ENCODE results near the gene SPNS2. TPM values are rescaled to one million over a fixed set of nuclear protein-coding genes. Genes with fewer than 3 reads are reported as not detected.
"Not testable (repeated sequence)": the region's sequence is repeated elsewhere in the genome, so short reads cannot be mapped to it uniquely, and the experiment has no call there.

Gene SPNS2
- total RNA-seq, 1 experiment from 2014 or later: 1.6 TPM

DNA sequence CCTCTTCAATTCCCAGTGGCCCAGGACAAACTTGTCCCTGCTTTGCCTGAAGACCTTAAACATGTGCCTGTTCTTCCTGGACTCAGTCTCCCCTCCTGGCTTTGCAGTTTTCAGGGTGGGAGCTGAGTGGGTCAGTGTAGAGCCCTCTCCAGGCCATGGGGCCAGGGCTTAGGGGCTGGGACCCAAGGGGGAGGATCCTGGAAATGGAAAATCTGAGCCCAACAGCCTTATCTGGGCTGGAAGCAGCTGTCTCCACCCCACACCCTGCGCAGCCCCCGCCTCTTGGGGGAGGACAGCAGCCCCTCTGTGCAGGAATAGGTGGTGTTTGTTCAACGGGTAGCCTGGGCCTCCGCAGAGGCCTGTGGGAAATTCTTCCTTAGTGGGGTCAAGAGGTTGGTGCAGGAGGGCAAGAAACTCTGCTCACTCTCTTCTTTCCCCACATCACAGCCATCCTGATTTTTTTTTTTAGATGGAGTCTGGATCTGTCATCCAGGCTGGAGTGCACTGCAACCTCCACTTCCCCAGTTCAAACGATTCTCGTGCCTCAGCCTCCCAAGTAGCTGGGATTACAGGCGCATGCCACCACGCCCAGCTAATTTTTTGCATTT, 78.8 kb downstream of the SPNS2 start:
- Histone ChIP-seq H3K4me2 (ENCODE audit: low read length) (no peak overlapping the region), H3K27me3 (ENCODE audit: insufficient read depth, low read length) (no peaks in the 10 kb centered on the region; the same call in 1 of the 2 replicates), H3K36me3 (ENCODE audit: control insufficient read depth in 1 of 2, insufficient read depth in 2 of 2, low read length in 2 of 2) (no peaks in the 10 kb centered on the region), H3K9me2 (ENCODE audit: insufficient read depth) (no peaks in the 10 kb centered on the region), H3K9me3 (ENCODE audit: control insufficient read depth in 1 of 2, insufficient read depth in 1 of 2, low read depth in 1 of 2, low read length in 2 of 2) (no peaks in the 10 kb centered on the region), H3K4me3 (replicated peaks in 1 of 2; ENCODE audit: low read depth in 1 of 2, low read length in 2 of 2) (no peak overlapping the region), H3K9ac (ENCODE audit: low read length) (no peak overlapping the region), H3K79me2 (ENCODE audit: insufficient read depth, low read length) (no peaks in the 10 kb centered on the region), H2AFZ (ENCODE audit: low read depth, low read length, poor library complexity, severe bottlenecking) (no peak overlapping the region), H3K4me1 (ENCODE audit: control insufficient read depth in 1 of 2, insufficient read depth in 2 of 2, low read length in 2 of 2) (no peaks in the 10 kb centered on the region), H4K20me1 (ENCODE audit: insufficient read depth) (no peaks in the 10 kb centered on the region), H3K27ac (ENCODE audit: low read depth, low read length) (no peak overlapping the region)
- ATAC-seq (no peak), DNase-seq (ENCODE audit: low read depth, low spot score) (no peak)
- ChIA-PET POLR2A (no interaction called here), CTCF (interaction anchor here (1.5 kb wide), 1 partner anchor 10 kb away, joined by 7 read pairs; no protein-coding TSS in a partner anchor), RAD21 (ENCODE audit: low non-redundant PET in 1 of 2, low total read pairs in 2 of 2, uncharacterized antibody in 2 of 2, unreplicated experiment in 2 of 2) (no interaction called here)
- no TSS peak for BruUV-seq (replicated peaks)
- intact Hi-C loops (cut with micrococcal nuclease): no loop called here
- TF ChIP-seq FOSL1 (IDR thresholded peaks at IDR 0.05; ENCODE audit: low read depth) (no peak), SP1 (IDR thresholded peaks at IDR 0.05; ENCODE audit: low read depth) (no peak), MAX (IDR thresholded peaks at IDR 0.05) (no peak), CEBPB (IDR thresholded peaks at IDR 0.05; ENCODE audit: low read depth) (no peak), TCF7L2 (IDR thresholded peaks at IDR 0.05; ENCODE audit: borderline replicate concordance, extremely low read depth, insufficient read depth, insufficient read length) (no peak), JUND (IDR thresholded peaks at IDR 0.05) (no peak), EZH2phosphoT487 (IDR thresholded peaks at IDR 0.05; ENCODE audit: borderline replicate concordance) (no peak), ZFX (IDR thresholded peaks at IDR 0.05) (no peak), SIN3A (IDR thresholded peaks at IDR 0.05; ENCODE audit: low read depth) (no peak), CTCF (IDR thresholded peaks at IDR 0.05 in 2 of 3, conservative IDR thresholded peaks at IDR 0.05 in 1 of 3; ENCODE audit: borderline replicate concordance in 1 of 3, insufficient read depth in 1 of 3, low read depth in 2 of 3, low read length in 2 of 3) (no peak), YY1 (IDR thresholded peaks at IDR 0.05; ENCODE audit: extremely low read depth, insufficient replicate concordance, low read depth, low read length) (no peak), ELF1 (IDR thresholded peaks at IDR 0.05; ENCODE audit: borderline replicate concordance, low read depth) (no peak), EGR1 (IDR thresholded peaks at IDR 0.05; ENCODE audit: low read depth) (no peak)

GRCh38 chr17:4578349-4578748, 79.7 kb downstream of the SPNS2 start:
- CTCF ChIA-PET; H3K4me3 ChIP-seq (replicated peaks in 1 of 2; ENCODE audit: low read depth in 1 of 2, low read length in 2 of 2); H3K4me2 ChIP-seq (ENCODE audit: low read length); H3K9me2 ChIP-seq (ENCODE audit: insufficient read depth); H3K79me2 ChIP-seq (ENCODE audit: insufficient read depth, low read length); H2AFZ ChIP-seq (ENCODE audit: low read depth, low read length, poor library complexity, severe bottlenecking); ATAC-seq; H3K9me3 ChIP-seq (ENCODE audit: control insufficient read depth in 1 of 2, insufficient read depth in 1 of 2, low read depth in 1 of 2, low read length in 2 of 2); H3K4me1 ChIP-seq (ENCODE audit: control insufficient read depth in 1 of 2, insufficient read depth in 2 of 2, low read length in 2 of 2); DNase-seq (ENCODE audit: low read depth, low spot score); H3K36me3 ChIP-seq (ENCODE audit: control insufficient read depth in 1 of 2, insufficient read depth in 2 of 2, low read length in 2 of 2); POLR2A ChIA-PET; H3K27ac ChIP-seq (ENCODE audit: low read depth, low read length); H3K27me3 ChIP-seq (ENCODE audit: insufficient read depth, low read length); H3K9ac ChIP-seq (ENCODE audit: low read length); BruUV-seq (replicated peaks); H4K20me1 ChIP-seq (ENCODE audit: insufficient read depth); intact Hi-C loops (cut with micrococcal nuclease); RAD21 ChIA-PET (ENCODE audit: low non-redundant PET in 1 of 2, low total read pairs in 2 of 2, uncharacterized antibody in 2 of 2, unreplicated experiment in 2 of 2): not testable (repeated sequence)

Data from HCT116 (cell line).